Vagina (tissue), 2 donors: Measurements from ENCODE around the gene DEPP1. TPM values are rescaled to one million over a fixed set of nuclear protein-coding genes. Genes with fewer than 3 reads are reported as not detected.

ENCODE experiments used
- DNase-seq, 2 donors: peaks; one replicate each; pipeline ENCODE4 v3.0.0-alpha.2; 2017; ENCODE audit errors: extremely low spot score in 2 of 2
- H3K27ac ChIP-seq: fragments of 200-600 bp; sonication (generic); one replicate; pipeline ENCODE4 v1.5.1; 2019
- H3K27me3 ChIP-seq: fragments of 200-600 bp; sonication (generic); one replicate; pipeline ENCODE4 v1.5.1; 2019
- H3K36me3 ChIP-seq, 2 donors: fragments of 200-600 bp; sonication (generic); one replicate each; pipeline ENCODE4 v1.5.1; 2017 to 2019
- H3K4me1 ChIP-seq: fragments of 200-600 bp; sonication (generic); one replicate; pipeline ENCODE4 v1.5.1; 2019
- H3K4me3 ChIP-seq, 2 donors: fragments of 200-600 bp; sonication (generic); 1 replicate in 1 of 2; 2 replicates in 1 of 2; pipeline ENCODE4 v1.5.1; 2016 to 2019
- H3K9me3 ChIP-seq: fragments of 200-600 bp; sonication (generic); one replicate; pipeline ENCODE4 v1.5.1; 2019
- CTCF ChIP-seq, 3 experiments: fragments of 450-650 bp in 2 of 3; fragments of 200-600 bp in 1 of 3; sonication (generic) in 1 of 3; IDR thresholded peaks; one replicate each; pipeline ENCODE4 v1.5.1; 2017 to 2019; ENCODE audit warnings: antibody characterized with exemption in 3 of 3, mild to moderate bottlenecking in 2 of 3, moderate library complexity in 2 of 3
- POLR2A ChIP-seq, 2 donors: fragments of 450-650 bp; IDR thresholded peaks; one replicate each; pipeline ENCODE4 v1.6.1; 2017; ENCODE audit warnings: antibody characterized with exemption in 2 of 2, mild to moderate bottlenecking in 2 of 2, moderate library complexity in 2 of 2
- POLR2AphosphoS5 ChIP-seq, 2 donors: sonication (generic); formaldehyde crosslinking; IDR thresholded peaks; one replicate each; pipeline ENCODE4 v1.9.0; 2017; ENCODE audit warnings: antibody characterized with exemption in 2 of 2, mild to moderate bottlenecking in 2 of 2, low read depth in 1 of 2; ENCODE audit not compliant: insufficient read depth in 1 of 2
- intact Hi-C: fragments of 100-400 bp; cut with DNase I; formaldehyde crosslinking; loops from one replicate; pipeline ENCODE4 v1.15.1; 2023
- total RNA-seq: library from RNA; depleted of rRNA; stranded (reverse); fragments of >200 nt; gene quantifications from one replicate; pipeline ENCODE4 v1.2.3, GENCODE V29; 2016

The DEPP1 gene
- total RNA-seq, 1 donor from 2014 or later, result 155 TPM

GRCh38 chr10:44982114-44982460 lies 3.5 kb upstream of the DEPP1 start:
- no peak for DNase-seq
- peak overlapping the region; percentile 95 for H3K27ac ChIP-seq
- H3K9me3 ChIP-seq, result no peaks in the 10 kb centered on the region
- H3K27me3 ChIP-seq, result no peaks in the 10 kb centered on the region
- intact Hi-C loops, result no loop called here
- H3K36me3 ChIP-seq, result no peaks in the 10 kb centered on the region
- no peak overlapping the region for H3K4me3 ChIP-seq
- H3K4me1 ChIP-seq, result peaks cover 54% of the 10 kb centered on the region
- TF ChIP-seq POLR2AphosphoS5 (IDR thresholded peaks at IDR 0.05; ENCODE audit: insufficient read depth in 1 of 2, low read depth in 1 of 2) (no peak), POLR2A (IDR thresholded peaks at IDR 0.05) (no peak), CTCF (IDR thresholded peaks at IDR 0.05) (no peak)

- H3K9me3 ChIP-seq, result no peaks in the 10 kb centered on the region
- no peak overlapping the region for H3K4me3 ChIP-seq
- peak overlapping the region; percentile 95 for H3K27ac ChIP-seq
- no peak for TF ChIP-seq POLR2AphosphoS5 (IDR thresholded peaks at IDR 0.05; ENCODE audit: insufficient read depth in 1 of 2, low read depth in 1 of 2)
- no peak for TF ChIP-seq CTCF (IDR thresholded peaks at IDR 0.05)
- TF ChIP-seq POLR2A (IDR thresholded peaks at IDR 0.05), result no peak
- H3K36me3 ChIP-seq, result no peaks in the 10 kb centered on the region
- intact Hi-C loops, result no loop called here
- DNase-seq, result no peak
- peaks cover 59% of the 10 kb centered on the region for H3K4me1 ChIP-seq
- H3K27me3 ChIP-seq, result no peaks in the 10 kb centered on the region
Observed at GRCh38 chr10:44981172-44982113, 2.8 kb upstream of the DEPP1 start.

- Histone ChIP-seq H3K27ac (peak overlapping the region; percentile 95), H3K4me1 (peaks cover 59% of the 10 kb centered on the region), H3K27me3 (no peaks in the 10 kb centered on the region), H3K9me3 (no peaks in the 10 kb centered on the region), H3K36me3 (no peaks in the 10 kb centered on the region), H3K4me3 (no peak overlapping the region)
- intact Hi-C loops, result no loop called here
- no peak for DNase-seq
- TF ChIP-seq POLR2AphosphoS5 (IDR thresholded peaks at IDR 0.05; ENCODE audit: insufficient read depth in 1 of 2, low read depth in 1 of 2) (no peak), CTCF (IDR thresholded peaks at IDR 0.05) (no peak), POLR2A (IDR thresholded peaks at IDR 0.05) (no peak)
Observed at GRCh38 chr10:44980309-44981171, 1.9 kb upstream of the DEPP1 start.

GRCh38 chr10:44979281-44980191 lies 927 bp upstream of the DEPP1 start:
- no peaks in the 10 kb centered on the region for H3K36me3 ChIP-seq
- no peak overlapping the region for H3K4me3 ChIP-seq
- intact Hi-C loops, result no loop called here
- H3K9me3 ChIP-seq, result no peaks in the 10 kb centered on the region
- DNase-seq, result no peak
- H3K4me1 ChIP-seq, result peaks cover 65% of the 10 kb centered on the region
- TF ChIP-seq POLR2AphosphoS5 (IDR thresholded peaks at IDR 0.05; ENCODE audit: insufficient read depth in 1 of 2, low read depth in 1 of 2) (no peak), CTCF (IDR thresholded peaks at IDR 0.05) (no peak), POLR2A (IDR thresholded peaks at IDR 0.05) (no peak)
- peak overlapping the region; percentile 95 for H3K27ac ChIP-seq
- H3K27me3 ChIP-seq, result no peaks in the 10 kb centered on the region
